ENCODE measurements around the gene CSF3. TPM values are rescaled to one million over a fixed set of nuclear protein-coding genes. Genes with fewer than 3 reads are reported as not detected.
"Not testable (repeated sequence)": the region's sequence is repeated elsewhere in the genome, so short reads cannot be mapped to it uniquely, and the experiment has no call there.

Gene CSF3
- total and polyA plus RNA-seq, 5 experiments from 2014 or later = not detected

- Mint-ChIP-seq H3K27me3 (no peaks in the 10 kb centered on the region), H3K9me3 (no peaks in the 10 kb centered on the region), H3K36me3 (peaks cover 0 to 38% (median 4%) of the 10 kb centered on the region in 3 donors), H3K27ac (peak overlapping the region in 1 of 10 donors; percentile 15), H3K4me1 (no peaks in the 10 kb centered on the region), H3K4me3 (no peak overlapping the region)
- POLR2A ChIA-PET = no interaction called here
- ATAC-seq (no peak), DNase-seq (no peak)
These were observed 15.1 kb upstream of the CSF3 start for GRCh38 chr17:40000161-40000560.

DNA sequence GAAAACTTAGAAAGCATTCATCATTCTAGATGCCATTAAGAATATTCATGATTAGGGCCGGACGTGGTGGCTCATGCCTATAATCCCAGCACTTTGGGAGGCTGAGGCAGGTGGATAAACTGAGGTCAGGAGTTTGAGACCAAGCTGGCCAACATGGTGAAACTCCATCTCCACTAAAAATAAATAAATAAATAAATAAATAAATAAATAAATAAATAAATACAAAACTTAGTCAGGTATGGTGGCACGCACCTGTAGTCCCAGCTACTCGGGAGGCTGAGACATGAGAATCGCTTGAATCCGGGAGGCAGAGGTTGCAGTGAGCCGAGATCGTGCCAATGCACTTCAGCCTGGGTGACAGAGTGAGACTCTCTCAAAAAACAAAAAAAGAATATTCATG is 13.9 kb upstream of the CSF3 start:
- POLR2A ChIA-PET, H3K9me3 Mint-ChIP-seq, H3K4me3 Mint-ChIP-seq: not testable (repeated sequence)

DNA sequence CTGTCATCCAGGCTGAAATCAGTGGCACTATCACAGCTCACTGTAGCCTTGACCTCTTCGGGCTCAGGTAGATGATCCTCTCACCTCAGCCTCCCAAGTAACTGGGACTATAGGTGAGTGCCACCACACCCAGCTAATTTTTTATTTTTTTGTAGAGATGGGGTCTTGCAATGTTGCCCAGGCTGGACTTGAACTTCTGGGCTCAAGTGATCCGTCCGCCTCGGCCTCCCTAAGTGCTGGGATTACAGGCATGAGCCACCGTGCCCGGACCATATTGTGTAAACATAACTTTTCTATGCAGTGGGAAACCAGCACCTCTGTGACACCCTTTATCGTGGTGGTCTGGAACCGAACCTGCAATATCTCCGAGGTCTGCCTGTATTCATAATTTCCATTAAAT is 11.2 kb upstream of the CSF3 start:
- ATAC-seq = no peak
- no peak for DNase-seq
- POLR2A ChIA-PET = interaction anchor here (0.6 kb wide), 1 partner anchor 139 kb away, joined by 3 read pairs; no protein-coding TSS in a partner anchor
- H3K36me3 Mint-ChIP-seq = no peaks in the 10 kb centered on the region
- H3K9me3 Mint-ChIP-seq = no peaks in the 10 kb centered on the region
- no peak overlapping the region for H3K4me3 Mint-ChIP-seq
- no peak overlapping the region for H3K27ac Mint-ChIP-seq
- H3K27me3 Mint-ChIP-seq = no peaks in the 10 kb centered on the region
- H3K4me1 Mint-ChIP-seq = no peaks in the 10 kb centered on the region

More for the DNA sequence above, 13.9 kb upstream of the CSF3 start:
- not testable (repeated sequence) for DNase-seq, H3K4me1 Mint-ChIP-seq, ATAC-seq, H3K27me3 Mint-ChIP-seq, H3K27ac Mint-ChIP-seq
- H3K36me3 Mint-ChIP-seq = peaks cover 0 to 26% (median 0%) of the 10 kb centered on the region in 3 donors

- ATAC-seq (no peak), DNase-seq (no peak)
- H3K4me1 Mint-ChIP-seq = peaks cover 0 to under 1% (median under 1%) of the 10 kb centered on the region in 4 donors
- POLR2A ChIA-PET = interaction anchor here (0.6 kb wide), 1 partner anchor 140 kb away, joined by 3 read pairs; no protein-coding TSS in a partner anchor
- no peaks in the 10 kb centered on the region for H3K9me3 Mint-ChIP-seq
- H3K27ac Mint-ChIP-seq = no peak overlapping the region
- H3K27me3 Mint-ChIP-seq = no peaks in the 10 kb centered on the region
- H3K4me3 Mint-ChIP-seq = no peak overlapping the region
- H3K36me3 Mint-ChIP-seq = no peaks in the 10 kb centered on the region
These were observed 10.5 kb upstream of the CSF3 start for GRCh38 chr17:40004712-40005111.

- POLR2A ChIA-PET = interaction anchor here (0.7 kb wide), 1 partner anchor 100 kb away, joined by 3 read pairs; no protein-coding TSS in a partner anchor
- no peak for ATAC-seq
- H3K36me3 Mint-ChIP-seq = no peaks in the 10 kb centered on the region
- no peak for DNase-seq
- H3K9me3 Mint-ChIP-seq = no peaks in the 10 kb centered on the region
- no peaks in the 10 kb centered on the region for H3K27me3 Mint-ChIP-seq
- peaks cover 2 to 8% (median 8%) of the 10 kb centered on the region in 4 donors for H3K4me1 Mint-ChIP-seq
- H3K4me3 Mint-ChIP-seq = no peak overlapping the region
- no peak overlapping the region for H3K27ac Mint-ChIP-seq
These were observed 9.7 kb upstream of the CSF3 start for GRCh38 chr17:40005520-40005919.

GRCh38 chr17:40010946-40011500 is 4.2 kb upstream of the CSF3 start:
- H3K9me3 Mint-ChIP-seq, H3K36me3 Mint-ChIP-seq, H3K27ac Mint-ChIP-seq, H3K4me3 Mint-ChIP-seq, ATAC-seq, H3K27me3 Mint-ChIP-seq, DNase-seq: not testable (repeated sequence)
- POLR2A ChIA-PET = interaction anchor here (1.4 to 2.1 kb wide), 2 partner anchors 90 to 102 kb away, joined by 3 to 8 read pairs; partner anchors contain the start of gene NR1D1
- H3K4me1 Mint-ChIP-seq = peaks cover 6 to 24% (median 13%) of the 10 kb centered on the region in 4 donors

DNA sequence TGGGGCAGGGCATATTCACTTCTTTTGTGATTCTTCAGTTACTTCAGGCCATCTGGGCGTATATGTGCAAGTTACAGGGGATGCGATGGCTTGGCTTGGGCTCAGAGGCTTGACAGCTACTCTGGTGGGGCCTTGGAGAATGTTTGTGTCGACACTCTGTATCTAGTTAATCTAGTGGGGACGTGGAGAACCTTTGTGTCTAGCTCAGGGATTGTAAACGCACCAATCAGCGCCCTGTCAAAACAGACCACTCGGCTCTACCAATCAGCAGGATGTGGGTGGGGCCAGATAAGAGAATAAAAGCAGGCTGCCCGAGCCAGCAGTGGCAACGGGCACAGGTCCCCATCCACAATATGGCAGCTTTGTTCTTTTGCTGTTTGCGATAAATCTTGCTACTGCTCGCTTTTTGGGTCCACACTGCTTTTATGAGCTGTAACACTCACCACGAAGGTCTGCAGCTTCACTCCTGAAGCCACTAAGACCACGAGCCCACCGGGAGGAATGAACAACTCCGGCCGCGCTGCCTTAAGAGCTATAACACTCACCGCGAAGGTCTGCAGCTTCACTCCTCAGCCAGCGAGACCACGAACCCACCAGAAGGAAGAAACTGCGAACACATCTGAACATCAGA is 3.1 kb upstream of the CSF3 start:
- not testable (repeated sequence) for H3K9me3 Mint-ChIP-seq, ATAC-seq, H3K4me3 Mint-ChIP-seq, DNase-seq, H3K27me3 Mint-ChIP-seq, H3K36me3 Mint-ChIP-seq
- H3K4me1 Mint-ChIP-seq = peaks cover 6 to 24% (median 13%) of the 10 kb centered on the region in 4 donors
- POLR2A ChIA-PET = interaction anchor here (0.6 to 1.9 kb wide), 3 partner anchors 10 to 212 kb away, joined by 3 to 13 read pairs (median 6); no protein-coding TSS in a partner anchor
- H3K27ac Mint-ChIP-seq = peak overlapping the region in 1 of 10 donors; percentile 82

DNA sequence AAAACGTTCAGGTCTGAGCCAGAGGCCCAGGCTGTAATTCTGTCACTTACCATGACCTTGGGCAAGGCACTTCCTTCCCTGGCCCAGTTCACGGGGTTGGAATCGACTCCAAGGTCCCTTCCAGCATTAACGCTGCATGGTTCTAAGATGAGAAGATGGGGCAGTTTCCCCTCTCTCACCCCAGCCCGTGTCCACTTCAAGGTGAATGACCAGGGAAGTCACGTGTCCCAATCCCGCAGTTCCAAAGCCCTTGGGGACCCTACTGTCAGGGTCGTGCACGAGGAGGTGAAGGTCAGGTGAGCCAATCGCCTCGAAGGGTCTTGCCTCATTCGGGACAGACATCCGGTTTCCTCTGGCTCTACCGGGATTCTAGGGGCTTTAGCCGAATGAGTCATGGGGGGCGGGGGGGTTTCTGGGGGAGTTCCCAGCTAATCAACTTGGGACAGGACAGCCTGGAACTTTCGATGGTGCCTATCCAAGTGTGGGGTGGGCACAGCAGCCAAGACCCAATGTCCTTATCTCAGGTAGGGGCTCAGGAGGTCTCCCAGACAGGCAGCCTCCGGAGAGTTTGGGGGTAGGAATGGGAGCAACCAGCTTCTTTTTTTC is 762 bp upstream of the CSF3 start:
- ATAC-seq (no peak), DNase-seq (no peak)
- POLR2A ChIA-PET = interaction anchor here (0.7 to 1.5 kb wide), 6 partner anchors 12 to 126 kb away, joined by 3 to 5 read pairs (median 3); partner anchors contain the start of gene CASC3
- no peak overlapping the region for H3K27ac Mint-ChIP-seq
- peaks cover 0 to 8% (median 0%) of the 10 kb centered on the region in 3 donors for H3K36me3 Mint-ChIP-seq
- no peak overlapping the region for H3K4me3 Mint-ChIP-seq
- no peaks in the 10 kb centered on the region for H3K27me3 Mint-ChIP-seq
- peaks cover 6 to 24% (median 13%) of the 10 kb centered on the region in 4 donors for H3K4me1 Mint-ChIP-seq
- no peaks in the 10 kb centered on the region for H3K9me3 Mint-ChIP-seq

GRCh38 chr17:40015998-40016985 is 1.1 kb downstream of the CSF3 start:
- no peak for DNase-seq
- no peaks in the 10 kb centered on the region for H3K9me3 Mint-ChIP-seq
- ATAC-seq = no peak
- no peak overlapping the region for H3K27ac Mint-ChIP-seq
- POLR2A ChIA-PET = interaction anchor here (1.5 kb wide), 2 partner anchors 10 to 160 kb away, joined by 3 to 4 read pairs; no protein-coding TSS in a partner anchor
- H3K27me3 Mint-ChIP-seq = no peaks in the 10 kb centered on the region
- no peak overlapping the region for H3K4me3 Mint-ChIP-seq
- peaks cover 3 to 16% (median 6%) of the 10 kb centered on the region in 4 donors for H3K4me1 Mint-ChIP-seq
- peaks cover 0 to 25% (median under 1%) of the 10 kb centered on the region in 3 donors for H3K36me3 Mint-ChIP-seq

GRCh38 chr17:40017422-40018080 is 2.3 kb downstream of the CSF3 start:
- POLR2A ChIA-PET = interaction anchor here (2.3 kb wide), 1 partner anchor 10 kb away, joined by 7 read pairs; no protein-coding TSS in a partner anchor
- peaks cover 0 to 36% (median 3%) of the 10 kb centered on the region in 3 donors for H3K36me3 Mint-ChIP-seq
- H3K27me3 Mint-ChIP-seq = no peaks in the 10 kb centered on the region
- peaks cover 3 to 11% (median 7%) of the 10 kb centered on the region in 4 donors for H3K4me1 Mint-ChIP-seq
- ATAC-seq = no peak
- no peaks in the 10 kb centered on the region for H3K9me3 Mint-ChIP-seq
- peak in 1 of 10 donors; percentile 10 for DNase-seq
- peak overlapping the region in 2 of 10 donors; percentile 9 to 12 for H3K27ac Mint-ChIP-seq
- H3K4me3 Mint-ChIP-seq = no peak overlapping the region

DNA sequence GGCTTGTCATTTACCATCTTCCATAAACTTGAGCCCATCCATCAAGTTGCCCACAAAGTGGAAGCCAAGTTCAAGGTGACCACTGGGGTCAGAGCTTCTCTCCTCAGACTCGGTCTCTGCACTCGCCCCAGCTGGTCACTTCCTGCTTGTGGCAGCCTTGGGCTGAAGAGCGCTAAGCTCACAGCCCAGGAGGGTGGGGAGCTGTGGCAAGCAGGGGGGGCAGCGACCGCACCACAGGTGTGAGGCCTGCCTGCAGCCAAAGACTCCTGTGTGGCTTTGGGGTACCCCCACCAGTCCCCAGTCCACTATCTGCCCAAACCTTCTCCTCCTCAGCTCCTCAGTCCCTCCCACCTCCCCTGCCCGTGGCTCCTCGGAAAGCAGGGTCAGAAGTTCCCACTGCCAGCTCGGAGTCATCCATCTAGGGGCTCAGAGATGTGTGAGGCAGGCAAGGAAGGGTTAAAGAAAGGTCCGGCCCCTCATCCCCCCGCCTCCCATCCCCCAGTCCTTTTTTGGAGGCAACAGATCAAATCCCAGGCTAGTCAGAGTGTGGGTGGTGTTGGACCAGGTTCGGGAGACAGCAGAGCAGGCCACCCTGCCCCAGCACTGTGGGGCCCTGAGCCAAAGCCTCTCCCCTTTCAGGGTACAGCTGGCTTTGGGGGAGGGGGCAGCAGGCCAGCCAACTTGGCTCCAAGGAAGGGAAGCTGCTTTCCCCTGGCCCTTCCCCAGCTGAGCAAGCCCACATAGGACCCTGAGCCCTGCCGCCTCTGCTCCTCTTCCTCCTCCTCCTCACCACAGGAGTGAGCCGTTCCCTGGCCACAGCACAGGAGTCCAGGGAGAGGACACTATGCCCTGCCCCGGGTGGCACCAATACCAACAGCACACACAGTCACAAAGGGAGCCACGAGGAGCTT is 3.2 kb downstream of the CSF3 start:
- Mint-ChIP-seq H3K36me3 (peaks cover 0 to 37% (median 3%) of the 10 kb centered on the region in 3 donors), H3K4me3 (no peak overlapping the region), H3K27me3 (no peaks in the 10 kb centered on the region), H3K4me1 (peaks cover 3 to 8% (median 6%) of the 10 kb centered on the region in 4 donors), H3K27ac (peak overlapping the region in 5 of 10 donors; percentile 12 to 79 (median 43)), H3K9me3 (no peaks in the 10 kb centered on the region)
- POLR2A ChIA-PET = interaction anchor here (2.3 kb wide), 1 partner anchor 9 kb away, joined by 7 read pairs; no protein-coding TSS in a partner anchor
- ATAC-seq = no peak
- DNase-seq = peak in 1 of 10 donors; percentile 42

Measured in naive thymus-derived CD8-positive, alpha-beta T cell (primary cell).